H9 (cell line): ENCODE data around the gene C2orf49. TPM values are rescaled to one million over a fixed set of nuclear protein-coding genes. Genes with fewer than 3 reads are reported as not detected.

Experiments used
- DNase-seq: peaks from one replicate; pipeline ENCODE4 v3.0.0-alpha.2; 2017
- H2AFZ ChIP-seq: one replicate; pipeline ENCODE4 v1.6.1; 2013; ENCODE audit warnings: mild to moderate bottlenecking, low read length, control low read depth, moderate library complexity
- H2AK5ac ChIP-seq: 2 replicates; pipeline ENCODE4 v1.6.1; 2013; ENCODE audit warnings: low read length, control low read depth, mixed read lengths; ENCODE audit not compliant: insufficient read length
- H2BK120ac ChIP-seq: one replicate; pipeline ENCODE4 v1.6.1; 2013; ENCODE audit warnings: low read depth, mild to moderate bottlenecking, low read length, control low read depth, inconsistent platforms; ENCODE audit not compliant: poor library complexity, severe bottlenecking
- H2BK12ac ChIP-seq: 2 replicates; pipeline ENCODE4 v1.6.1; 2013; ENCODE audit warnings: low read length, control low read depth, mixed read lengths, low read depth; ENCODE audit not compliant: insufficient read length
- H2BK15ac ChIP-seq: 2 replicates; pipeline ENCODE4 v1.6.1; 2013; ENCODE audit warnings: low read depth, low read length, control low read depth
- H2BK20ac ChIP-seq: one replicate; pipeline ENCODE4 v1.6.1; 2013; ENCODE audit warnings: low read depth, mild to moderate bottlenecking, low read length, control low read depth, inconsistent platforms; ENCODE audit not compliant: poor library complexity, severe bottlenecking
- H2BK5ac ChIP-seq: 2 replicates; pipeline ENCODE4 v1.6.1; 2013; ENCODE audit warnings: low read length, control low read depth, mixed read lengths; ENCODE audit not compliant: insufficient read length
- H3K14ac ChIP-seq: 2 replicates; pipeline ENCODE4 v1.6.1; 2013; ENCODE audit warnings: low read length, control low read depth; ENCODE audit not compliant: insufficient read depth
- H3K18ac ChIP-seq: 2 replicates; pipeline ENCODE4 v1.6.1; 2013; ENCODE audit warnings: low read depth, mild to moderate bottlenecking, mixed read lengths, low read length, control low read depth; ENCODE audit not compliant: insufficient read length
- H3K23ac ChIP-seq: 2 replicates; pipeline ENCODE4 v1.6.1; 2013; ENCODE audit warnings: low read length, control low read depth, mixed read lengths, low read depth; ENCODE audit not compliant: insufficient read length
- H3K23me2 ChIP-seq: 2 replicates; pipeline ENCODE4 v1.6.1; 2013; ENCODE audit warnings: low read depth, mild to moderate bottlenecking, mixed read lengths, low read length, control low read depth; ENCODE audit not compliant: insufficient read length, poor library complexity, severe bottlenecking
- H3K27ac ChIP-seq: 2 replicates; pipeline ENCODE4 v1.5.1; 2013; ENCODE audit warnings: low read length, control low read depth, mixed read lengths, low read depth; ENCODE audit not compliant: insufficient read length
- H3K27me3 ChIP-seq: 2 replicates; pipeline ENCODE4 v1.6.1; 2013; ENCODE audit warnings: low read length, control low read depth, inconsistent platforms; ENCODE audit not compliant: insufficient read depth
- H3K4ac ChIP-seq: 2 replicates; pipeline ENCODE4 v1.6.1; 2013; ENCODE audit warnings: low read depth, mild to moderate bottlenecking, control low read depth, inconsistent platforms, low read length, moderate library complexity
- H3K4me1 ChIP-seq: 2 replicates; pipeline ENCODE4 v1.6.1; 2013; ENCODE audit warnings: low read length, control low read depth, inconsistent platforms; ENCODE audit not compliant: insufficient read depth
- H3K4me2 ChIP-seq: 2 replicates; pipeline ENCODE4 v1.6.1; 2013; ENCODE audit warnings: low read length, control low read depth, mixed read lengths; ENCODE audit not compliant: insufficient read length, insufficient read depth
- H3K56ac ChIP-seq: 2 replicates; pipeline ENCODE4 v1.6.1; 2013; ENCODE audit warnings: low read depth, mild to moderate bottlenecking, mixed read lengths, low read length, control low read depth; ENCODE audit not compliant: insufficient read length
- H3K79me1 ChIP-seq: 2 replicates; pipeline ENCODE4 v1.6.1; 2013; ENCODE audit warnings: low read depth, mild to moderate bottlenecking, moderate library complexity, low read length, control low read depth, inconsistent platforms; ENCODE audit not compliant: insufficient read depth, poor library complexity, severe bottlenecking
- H3K79me2 ChIP-seq: 2 replicates; pipeline ENCODE4 v1.6.1; 2013; ENCODE audit warnings: low read length, control low read depth, inconsistent platforms; ENCODE audit not compliant: insufficient read depth
- H3K9ac ChIP-seq: 2 replicates; pipeline ENCODE4 v1.6.1; 2013; ENCODE audit warnings: low read length, control low read depth, mixed read lengths; ENCODE audit not compliant: insufficient read length; ENCODE audit errors: extremely low read depth
- H3K9me3 ChIP-seq: one replicate; pipeline ENCODE4 v1.6.1; 2013; ENCODE audit warnings: low read depth, low read length, inconsistent platforms; ENCODE audit not compliant: control insufficient read depth
- H3T11ph ChIP-seq: one replicate; pipeline ENCODE4 v1.6.1; 2013; ENCODE audit warnings: mild to moderate bottlenecking, low read length, control low read depth, inconsistent platforms
- H4K20me1 ChIP-seq: one replicate; pipeline ENCODE4 v1.6.1; 2013; ENCODE audit not compliant: control insufficient read depth, insufficient read length, insufficient read depth
- H4K5ac ChIP-seq: 2 replicates; pipeline ENCODE4 v1.6.1; 2013; ENCODE audit warnings: low read depth, mild to moderate bottlenecking, mixed read lengths, low read length, control low read depth; ENCODE audit not compliant: insufficient read length
- H4K8ac ChIP-seq: replicated peaks from 2 replicates; pipeline ENCODE4 v1.6.1; 2013; ENCODE audit warnings: low read length, control low read depth, mixed read lengths, low read depth; ENCODE audit not compliant: insufficient read length
- H4K91ac ChIP-seq: 2 replicates; pipeline ENCODE4 v1.6.1; 2013; ENCODE audit warnings: low read depth, mild to moderate bottlenecking, moderate library complexity, mixed read lengths, low read length, control low read depth; ENCODE audit not compliant: insufficient read length
- H3K27ac Mint-ChIP-seq, 3 experiments: 2 replicates in 2 of 3; 3 replicates in 1 of 3; pipeline ENCODE4 v1.8.0; 2020 to 2021; ENCODE audit warnings: mixed read lengths in 3 of 3, mild to moderate bottlenecking in 1 of 3, moderate library complexity in 1 of 3
- H3K27me3 Mint-ChIP-seq: 2 replicates; pipeline ENCODE4 v1.8.0; 2021; ENCODE audit warnings: low read depth, mild to moderate bottlenecking, moderate library complexity, mixed read lengths
- H3K36me3 Mint-ChIP-seq, 3 experiments: 2 replicates in 2 of 3; 3 replicates in 1 of 3; pipeline ENCODE4 v1.8.0; 2020 to 2021; ENCODE audit warnings: low read depth in 3 of 3, mixed read lengths in 3 of 3; ENCODE audit not compliant: insufficient read depth in 1 of 3
- H3K4me1 Mint-ChIP-seq, 2 experiments: 2 replicates each; pipeline ENCODE4 v1.8.0; 2020; ENCODE audit warnings: mixed read lengths in 2 of 2
- H3K4me3 Mint-ChIP-seq, 2 experiments: 2 replicates in 1 of 2; 3 replicates in 1 of 2; pipeline ENCODE4 v1.8.0; 2020 to 2021; ENCODE audit warnings: mild to moderate bottlenecking in 2 of 2, mixed read lengths in 2 of 2, moderate library complexity in 1 of 2
- H3K9me3 Mint-ChIP-seq, 2 experiments: 2 replicates in 1 of 2; 3 replicates in 1 of 2; pipeline ENCODE4 v1.8.0; 2020; ENCODE audit warnings: mild to moderate bottlenecking in 2 of 2, mixed read lengths in 2 of 2, moderate library complexity in 1 of 2
- CTCF ChIP-seq: fragments of 200-600 bp; sonication (generic); conservative IDR thresholded peaks from 3 replicates; pipeline ENCODE4 v1.8.0; 2021; ENCODE audit warnings: antibody characterized with exemption, mild to moderate bottlenecking
- WGBS: extraction: QIAGEN DNeasy Blood & Tissue Kit; methylation state at CpG from one replicate; pipeline ENCODE4 v1.1.7; 2013; ENCODE audit warnings: missing lambda C conversion rate, low lambda C conversion rate, mixed read lengths; ENCODE audit not compliant: insufficient read length; ENCODE audit errors: extremely low coverage; 5-methylcytosine and 5-hydroxymethylcytosine counted together
- total RNA-seq: library from RNA; stranded (reverse); gene quantifications from 2 replicates; pipeline ENCODE4 v1.2.1, GENCODE V29; 2021

C2orf49 gene
- total RNA-seq, 1 experiment from 2014 or later = 18.8 TPM

- Histone ChIP-seq H4K5ac (no peak overlapping the region), H3K79me1 (no peaks in the 10 kb centered on the region), H3K27me3 (no peaks in the 10 kb centered on the region), H3K79me2 (no peaks in the 10 kb centered on the region), H3T11ph (no peak overlapping the region), H2BK15ac (no peak overlapping the region), H3K9ac (no peak overlapping the region), H3K18ac (no peak overlapping the region), H2BK12ac (no peak overlapping the region), H3K23ac (no peak overlapping the region), H2BK5ac (no peak overlapping the region), H3K56ac (no peak overlapping the region), H4K8ac (no peak overlapping the region), H4K20me1 (no peaks in the 10 kb centered on the region), H2BK20ac (no peak overlapping the region), H4K91ac (no peak overlapping the region), H2AFZ (no peak overlapping the region), H3K14ac (no peak overlapping the region), H3K27ac (no peak overlapping the region), H3K4ac (no peak overlapping the region), H2BK120ac (no peak overlapping the region), H3K23me2 (no peaks in the 10 kb centered on the region), H3K9me3 (no peaks in the 10 kb centered on the region), H3K4me1 (no peaks in the 10 kb centered on the region), H2AK5ac (no peak overlapping the region), H3K4me2 (no peak overlapping the region)
- no CpG with 5 or more reads among the region's 6 CpGs for WGBS
- H3K9me3 Mint-ChIP-seq = no peaks in the 10 kb centered on the region
- no peak overlapping the region for H3K4me3 Mint-ChIP-seq
- peaks cover 11 to 40% (median 27%) of the 10 kb centered on the region in 3 experiments; a peak in 6 of 7 replicates for H3K36me3 Mint-ChIP-seq
- H3K27me3 Mint-ChIP-seq = no peaks in the 10 kb centered on the region
- H3K27ac Mint-ChIP-seq = no peak overlapping the region
- TF ChIP-seq CTCF = no peak
- H3K4me1 Mint-ChIP-seq = no peaks in the 10 kb centered on the region
- DNase-seq = no peak
Measured at GRCh38 chr2:105358593-105358992, 21.3 kb downstream of the C2orf49 start.
